BE2C (cell line): Measurements from ENCODE around the gene GDF7.

Experiments used
- DNase-seq: peaks from one replicate; pipeline ENCODE4 v3.0.0-alpha.2; 2020
- H3K27me3 ChIP-seq: fragments of 250-450 bp; sonication (Bioruptor Pico); 2 replicates; pipeline ENCODE4 v1.5.1; 2020; ENCODE audit warnings: mild to moderate bottlenecking
- H3K36me3 ChIP-seq: fragments of 250-450 bp; sonication (Bioruptor Pico); 2 replicates; pipeline ENCODE4 v1.5.1; 2020; ENCODE audit warnings: mild to moderate bottlenecking
- H3K4me1 ChIP-seq: fragments of 250-450 bp; sonication (Bioruptor Pico); 2 replicates; pipeline ENCODE4 v1.5.1; 2020
- H3K4me3 ChIP-seq: 2 replicates; pipeline ENCODE4 v1.5.1; 2011; ENCODE audit warnings: low read depth, low read length
- H3K9me3 ChIP-seq: fragments of 250-450 bp; sonication (Bioruptor Pico); 2 replicates; pipeline ENCODE4 v1.5.1; 2020
- TF ChIP-seq, protein P1 (sequence below): IDR thresholded peaks from 2 replicates; pipeline ENCODE4 v1.5.1; 2012; ENCODE audit warnings: mild to moderate bottlenecking, low read depth, low read length

Gene GDF7

GRCh38 chr2:20670315-20671035 is 3.5 kb downstream of the GDF7 start:
- no peak for DNase-seq
- Histone ChIP-seq H3K9me3 (no peaks in the 10 kb centered on the region; the same call in 1 of the 2 replicates), H3K27me3 (peaks cover 55% of the 10 kb centered on the region), H3K4me3 (no peak overlapping the region), H3K36me3 (no peaks in the 10 kb centered on the region), H3K4me1 (no peaks in the 10 kb centered on the region; the same call in 1 of the 2 replicates)
- TF ChIP-seq, protein P1, sequence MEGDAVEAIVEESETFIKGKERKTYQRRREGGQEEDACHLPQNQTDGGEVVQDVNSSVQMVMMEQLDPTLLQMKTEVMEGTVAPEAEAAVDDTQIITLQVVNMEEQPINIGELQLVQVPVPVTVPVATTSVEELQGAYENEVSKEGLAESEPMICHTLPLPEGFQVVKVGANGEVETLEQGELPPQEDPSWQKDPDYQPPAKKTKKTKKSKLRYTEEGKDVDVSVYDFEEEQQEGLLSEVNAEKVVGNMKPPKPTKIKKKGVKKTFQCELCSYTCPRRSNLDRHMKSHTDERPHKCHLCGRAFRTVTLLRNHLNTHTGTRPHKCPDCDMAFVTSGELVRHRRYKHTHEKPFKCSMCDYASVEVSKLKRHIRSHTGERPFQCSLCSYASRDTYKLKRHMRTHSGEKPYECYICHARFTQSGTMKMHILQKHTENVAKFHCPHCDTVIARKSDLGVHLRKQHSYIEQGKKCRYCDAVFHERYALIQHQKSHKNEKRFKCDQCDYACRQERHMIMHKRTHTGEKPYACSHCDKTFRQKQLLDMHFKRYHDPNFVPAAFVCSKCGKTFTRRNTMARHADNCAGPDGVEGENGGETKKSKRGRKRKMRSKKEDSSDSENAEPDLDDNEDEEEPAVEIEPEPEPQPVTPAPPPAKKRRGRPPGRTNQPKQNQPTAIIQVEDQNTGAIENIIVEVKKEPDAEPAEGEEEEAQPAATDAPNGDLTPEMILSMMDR, result no peak

GRCh38 chr2:20671036-20671735 is 4.2 kb downstream of the GDF7 start:
- peaks cover 47% of the 10 kb centered on the region for H3K27me3 ChIP-seq
- no peak overlapping the region for H3K4me3 ChIP-seq
- TF ChIP-seq, protein P1, result no peak
- DNase-seq, result no peak
- H3K9me3 ChIP-seq, result no peaks in the 10 kb centered on the region; the same call in 1 of the 2 replicates
- no peaks in the 10 kb centered on the region for H3K4me1 ChIP-seq
- no peaks in the 10 kb centered on the region for H3K36me3 ChIP-seq

GRCh38 chr2:20671736-20672080 is 4.8 kb downstream of the GDF7 start:
- H3K27me3 ChIP-seq, result peaks cover 42% of the 10 kb centered on the region
- no peaks in the 10 kb centered on the region for H3K4me1 ChIP-seq

DNA sequence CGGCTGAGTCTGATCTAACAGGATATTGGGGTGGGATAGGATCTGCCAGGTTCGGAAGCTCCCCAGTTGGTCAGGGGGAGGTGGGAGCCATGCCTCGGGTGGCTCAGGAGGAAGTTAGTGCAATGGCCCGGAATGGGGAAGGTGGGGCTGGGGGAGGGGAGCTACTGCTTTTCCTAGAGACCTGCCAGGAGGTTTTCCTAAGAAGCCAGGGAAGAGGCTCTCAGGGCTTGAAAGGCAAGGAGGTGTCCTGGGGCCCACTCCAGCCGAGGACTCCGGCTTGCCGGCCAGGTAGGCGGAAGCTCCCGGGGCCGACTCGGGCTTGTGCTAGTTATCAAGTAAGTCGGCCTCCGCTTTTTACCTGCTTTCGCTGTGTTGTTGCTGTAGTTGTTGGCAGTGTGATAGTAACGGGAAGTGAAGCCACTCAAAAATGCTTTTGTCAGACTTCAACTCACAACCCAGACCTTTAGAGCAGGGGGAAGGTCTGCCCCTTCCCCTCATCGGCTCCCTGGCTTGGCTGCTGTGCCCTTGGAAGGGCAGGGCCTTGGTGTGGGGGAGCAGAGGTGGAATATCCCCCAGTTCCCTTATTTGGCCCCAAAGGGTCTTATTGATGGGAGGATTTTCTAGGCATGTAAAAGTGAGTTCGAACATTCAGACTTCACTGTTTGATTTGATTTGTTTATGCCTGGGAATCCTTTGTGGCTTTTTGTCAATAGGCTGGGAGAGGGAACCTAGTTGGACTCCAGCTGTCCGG is 5.4 kb downstream of the GDF7 start:
- no peak for DNase-seq
- Histone ChIP-seq H3K4me3 (no peak overlapping the region), H3K9me3 (no peaks in the 10 kb centered on the region; the same call in 1 of the 2 replicates), H3K4me1 (no peaks in the 10 kb centered on the region), H3K27me3 (peaks cover 40% of the 10 kb centered on the region), H3K36me3 (no peaks in the 10 kb centered on the region)
- TF ChIP-seq, protein P1, result no peak

More at GRCh38 chr2:20671736-20672080, 4.8 kb downstream of the GDF7 start:
- H3K4me3 ChIP-seq, result no peak overlapping the region
- no peak for DNase-seq
- no peaks in the 10 kb centered on the region for H3K36me3 ChIP-seq
- no peaks in the 10 kb centered on the region; the same call in 1 of the 2 replicates for H3K9me3 ChIP-seq
- TF ChIP-seq, protein P1, result no peak

GRCh38 chr2:20673686-20674308 is 6.9 kb downstream of the GDF7 start:
- TF ChIP-seq, protein P1, result no peak
- Histone ChIP-seq H3K4me1 (no peaks in the 10 kb centered on the region), H3K27me3 (peaks cover 32% of the 10 kb centered on the region), H3K9me3 (no peaks in the 10 kb centered on the region; the same call in 1 of the 2 replicates), H3K36me3 (no peaks in the 10 kb centered on the region), H3K4me3 (no peak overlapping the region)
- DNase-seq, result no peak
